Effector CD4-positive, alpha-beta T cell (primary cell): ENCODE measurements around the gene SYTL3.
"Not testable (repeated sequence)": the region's sequence is repeated elsewhere in the genome, so short reads cannot be mapped to it uniquely, and the experiment has no call there.

Source experiments
- DNase-seq: peaks from one replicate; pipeline ENCODE4 v3.0.0-alpha.2; 2020
- total RNA-seq: gene quantifications from one replicate; lab custom pipeline; 2026; lab: John Stamatoyannopoulos, UW

SYTL3 gene, protein sequence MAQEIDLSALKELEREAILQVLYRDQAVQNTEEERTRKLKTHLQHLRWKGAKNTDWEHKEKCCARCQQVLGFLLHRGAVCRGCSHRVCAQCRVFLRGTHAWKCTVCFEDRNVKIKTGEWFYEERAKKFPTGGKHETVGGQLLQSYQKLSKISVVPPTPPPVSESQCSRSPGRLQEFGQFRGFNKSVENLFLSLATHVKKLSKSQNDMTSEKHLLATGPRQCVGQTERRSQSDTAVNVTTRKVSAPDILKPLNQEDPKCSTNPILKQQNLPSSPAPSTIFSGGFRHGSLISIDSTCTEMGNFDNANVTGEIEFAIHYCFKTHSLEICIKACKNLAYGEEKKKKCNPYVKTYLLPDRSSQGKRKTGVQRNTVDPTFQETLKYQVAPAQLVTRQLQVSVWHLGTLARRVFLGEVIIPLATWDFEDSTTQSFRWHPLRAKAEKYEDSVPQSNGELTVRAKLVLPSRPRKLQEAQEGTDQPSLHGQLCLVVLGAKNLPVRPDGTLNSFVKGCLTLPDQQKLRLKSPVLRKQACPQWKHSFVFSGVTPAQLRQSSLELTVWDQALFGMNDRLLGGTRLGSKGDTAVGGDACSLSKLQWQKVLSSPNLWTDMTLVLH
- 32.6 reads per million, percentile 58 among the genes with 10 or more reads in this experiment for total RNA-seq

DNA sequence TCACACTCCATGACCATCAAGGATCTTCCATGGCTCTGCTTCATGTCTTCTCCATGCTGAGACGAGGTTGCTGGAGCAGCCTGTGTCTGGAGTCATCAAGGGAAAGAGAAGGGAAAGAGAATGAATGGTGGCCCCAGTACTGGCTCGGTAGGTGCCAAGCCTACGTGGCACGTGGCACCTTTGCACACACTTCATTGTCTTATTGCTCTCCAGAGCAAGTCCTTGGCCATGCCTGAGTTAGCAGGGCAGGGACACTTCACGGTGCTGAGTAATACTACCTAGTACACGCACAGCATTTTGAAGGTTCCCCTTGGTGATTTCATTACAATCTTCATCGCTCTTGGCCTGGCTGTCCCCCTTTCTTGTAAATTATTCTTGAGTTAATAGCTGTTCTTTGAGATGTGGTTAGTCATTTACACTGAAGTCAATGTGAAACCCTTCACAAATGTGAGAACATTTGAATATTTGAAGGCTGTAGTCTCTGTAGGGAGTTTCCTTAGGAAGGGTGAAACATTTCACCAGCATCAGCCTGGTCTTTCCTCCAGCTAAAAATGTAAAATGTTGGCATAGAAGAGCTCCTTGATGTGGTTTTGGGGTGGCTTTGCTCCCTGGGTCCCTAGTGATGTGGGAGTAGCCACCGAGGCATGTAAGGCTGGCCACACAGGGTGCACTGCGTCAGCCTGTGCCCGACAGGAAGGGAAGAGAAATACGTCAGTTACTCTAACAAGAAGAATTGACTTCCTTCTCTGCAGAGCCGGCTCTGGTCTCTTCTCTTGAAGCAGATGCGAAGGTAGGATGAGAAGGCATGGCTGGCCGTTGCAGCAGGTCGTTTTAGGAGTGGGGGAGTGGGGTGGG, at the start of gene SYTL3:
SYTL3 (plus strand) TSS at position 766 of the 855 bp plus-strand sequence. CDS start 13,215 bp downstream, outside the sequence.
- peak; percentile 76 for DNase-seq

DNA sequence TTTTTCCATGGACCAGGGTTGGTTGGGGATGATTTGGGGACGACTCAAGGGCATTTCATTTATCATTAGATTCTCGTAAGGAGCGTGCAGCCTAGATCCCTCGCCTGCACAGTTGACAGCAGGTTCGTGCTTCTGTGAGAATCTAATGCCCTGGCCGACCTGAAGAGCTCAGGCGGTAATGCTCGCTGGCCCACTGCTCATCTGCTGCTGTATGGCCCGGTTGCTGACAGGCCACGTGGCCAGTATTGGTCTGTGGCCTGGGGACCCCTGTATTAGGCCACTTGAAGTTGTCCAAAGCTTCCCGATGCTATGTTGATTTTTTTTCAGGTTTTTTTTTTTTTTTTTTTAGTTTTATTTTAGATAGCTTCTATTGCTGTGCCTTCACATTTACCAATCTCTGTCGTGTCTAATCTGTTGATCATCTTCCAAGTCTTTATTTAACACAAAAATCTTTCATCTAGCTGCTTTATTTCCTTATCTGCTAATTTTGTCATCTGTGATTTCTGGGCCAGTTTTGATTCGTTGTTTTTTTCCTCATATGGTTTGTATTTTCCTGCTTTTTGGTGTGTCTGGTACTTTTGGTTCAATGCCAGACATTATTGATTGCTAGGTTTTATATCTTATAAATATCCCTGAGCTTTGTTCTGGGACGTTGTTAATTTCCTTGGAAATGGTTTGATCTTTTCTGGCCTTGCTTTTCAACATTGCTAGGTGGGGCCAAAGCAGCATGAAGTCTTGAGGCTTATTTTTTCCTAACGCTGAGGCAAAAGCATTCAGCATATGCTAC, 46.4 kb upstream of the SYTL3 start:
- DNase-seq: no peak

- no peak for DNase-seq
Observed at GRCh38 chr6:158604048-158604406, 45.8 kb upstream of the SYTL3 start.

- peak; percentile 38 for DNase-seq
Observed at GRCh38 chr6:158605266-158605878, 44.5 kb upstream of the SYTL3 start.

- DNase-seq: not testable (repeated sequence)
Observed at GRCh38 chr6:158606011-158606410, 43.8 kb upstream of the SYTL3 start.

DNA sequence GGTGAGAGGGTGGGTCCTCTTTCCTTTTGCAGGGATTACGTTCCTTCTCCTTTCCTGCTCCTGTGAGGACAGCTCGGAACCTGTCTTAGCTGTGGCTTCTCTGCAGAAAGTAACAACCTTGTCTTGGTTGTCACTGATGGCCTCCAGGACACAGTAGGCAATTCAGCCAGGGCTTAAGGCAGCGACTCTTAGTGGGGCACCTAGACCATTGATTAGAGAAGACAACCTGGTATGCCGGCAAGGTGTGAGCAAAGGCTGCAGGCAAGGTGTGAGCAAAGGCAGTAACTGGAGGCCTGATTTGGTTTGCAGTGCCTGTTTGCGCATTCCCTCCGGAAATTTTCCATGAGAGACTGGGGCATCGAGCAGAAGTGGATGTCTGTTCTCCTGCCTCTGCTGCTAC, 42.9 kb upstream of the SYTL3 start:
- no peak for DNase-seq

GRCh38 chr6:158607411-158608170, 42.3 kb upstream of the SYTL3 start:
- DNase-seq: no peak

DNA sequence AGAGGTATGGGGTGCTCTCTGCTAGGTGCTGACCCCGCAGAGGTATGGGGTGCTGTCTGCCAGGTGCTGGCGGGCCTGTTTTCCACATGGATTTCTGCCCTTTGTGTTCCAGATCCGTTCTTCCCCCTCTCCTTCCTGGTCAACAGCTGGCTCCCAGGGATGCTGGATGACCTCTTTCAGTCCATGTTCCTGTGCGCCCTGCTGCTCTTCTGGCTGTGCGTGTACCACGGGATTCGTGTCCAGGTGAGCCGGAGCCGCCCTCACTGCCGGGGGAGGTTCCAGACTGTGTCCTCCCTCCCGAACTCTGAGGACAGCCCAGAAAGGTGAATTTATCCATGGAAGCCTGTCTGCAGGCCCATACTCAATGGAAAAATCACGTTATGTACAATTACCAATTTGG, 41.6 kb upstream of the SYTL3 start:
- DNase-seq: no peak

- DNase-seq: no peak
Observed at GRCh38 chr6:158609455-158610155, 40.2 kb upstream of the SYTL3 start.

- DNase-seq: no peak
Observed at GRCh38 chr6:158610319-158610968, 39.4 kb upstream of the SYTL3 start.

- DNase-seq: no peak
Observed at GRCh38 chr6:158611039-158611438, 38.8 kb upstream of the SYTL3 start.

- no peak for DNase-seq
Observed at GRCh38 chr6:158611541-158612370, 38.1 kb upstream of the SYTL3 start.

- DNase-seq: not testable (repeated sequence)
Observed at GRCh38 chr6:158614606-158615005, 35.2 kb upstream of the SYTL3 start.

DNA sequence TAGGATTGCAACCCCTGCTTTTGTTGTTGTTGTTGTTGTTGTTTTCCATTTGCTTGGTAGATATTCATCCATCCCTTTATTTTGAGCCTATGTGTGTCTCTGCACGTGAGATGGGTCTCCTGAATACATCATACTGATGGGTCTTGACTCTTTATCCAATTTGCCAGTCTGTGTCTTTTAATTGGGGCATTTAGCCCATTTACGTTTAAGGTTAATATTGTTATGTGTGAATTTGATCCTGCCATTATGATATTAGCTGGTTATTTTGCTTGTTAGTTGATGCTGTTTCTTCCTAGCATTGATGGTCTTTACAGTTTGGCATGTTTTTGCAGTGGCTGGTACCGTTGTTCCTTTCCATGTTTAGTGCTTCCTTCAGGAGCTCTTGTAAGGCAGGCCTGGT, 31.6 kb upstream of the SYTL3 start:
- DNase-seq: not testable (repeated sequence)

- no peak for DNase-seq
Observed at GRCh38 chr6:158619922-158620801, 29.7 kb upstream of the SYTL3 start.

- no peak for DNase-seq
Observed at GRCh38 chr6:158620963-158621693, 28.7 kb upstream of the SYTL3 start.
